22Rv1 (cell line): ENCODE results near the gene TAP2.

Experiments used
- CTCF ChIP-seq: fragments of 450-650 bp; IDR thresholded peaks from 2 replicates; pipeline ENCODE4 v1.5.1; 2017; ENCODE audit warnings: mild to moderate bottlenecking
- ZFX ChIP-seq: fragments of 450-650 bp; IDR thresholded peaks from 2 replicates; pipeline ENCODE4 v1.6.1; 2017; ENCODE audit warnings: antibody characterized with exemption, borderline replicate concordance

DNA sequence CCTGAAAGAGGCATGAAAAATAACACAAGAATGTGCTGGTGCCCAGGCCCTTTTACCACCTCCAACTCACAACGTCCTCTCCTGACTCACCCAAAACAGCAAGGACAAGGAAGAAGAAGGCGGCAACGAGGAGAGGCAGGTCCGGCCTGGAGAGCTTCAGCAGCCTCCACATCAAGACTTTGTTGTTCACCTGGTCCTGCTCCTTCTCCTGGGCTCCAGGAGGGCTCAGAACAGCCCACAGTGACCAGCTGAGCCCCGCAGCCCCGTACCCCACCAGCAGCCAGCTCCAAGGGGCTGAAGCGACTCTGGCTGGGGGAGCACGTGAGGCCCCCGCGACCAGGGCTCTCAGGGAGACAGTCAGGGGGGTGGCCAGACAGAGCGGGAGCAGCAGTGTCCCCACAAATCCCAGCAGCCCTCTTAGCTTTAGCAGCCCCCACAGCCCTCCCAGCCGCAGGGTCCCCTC is 857 bp downstream of the TAP2 start:
- TF ChIP-seq CTCF: no peak
- no peak for TF ChIP-seq ZFX
